ENCODE measurements around the gene ARL3. TPM values are rescaled to one million over a fixed set of nuclear protein-coding genes. Genes with fewer than 3 reads are reported as not detected.
A peak's percentile ranks its signal among the peaks of the same experiment; 100 is the strongest.

Gene ARL3
- total RNA-seq, 1 experiment from 2014 or later = 16.5 TPM

- no peak overlapping the region for H3K23ac ChIP-seq (ENCODE audit: insufficient read length, low read depth, low read length)
- no peak overlapping the region for H2BK15ac ChIP-seq (ENCODE audit: low read depth, low read length)
- no peak overlapping the region for H2BK20ac ChIP-seq (ENCODE audit: low read depth, low read length, poor library complexity, severe bottlenecking)
- H4K8ac ChIP-seq (replicated peaks; ENCODE audit: insufficient read length, low read depth, low read length) = no peak overlapping the region
- H3K23me2 ChIP-seq (ENCODE audit: insufficient read length, low read depth, low read length, poor library complexity, severe bottlenecking) = peaks cover 11% of the 10 kb centered on the region
- no peaks in the 10 kb centered on the region for H3K27me3 Mint-ChIP-seq (ENCODE audit: low read depth)
- H3K4me1 ChIP-seq (ENCODE audit: insufficient read depth, low read length) = peaks cover 6% of the 10 kb centered on the region; the same call in 1 of the 2 replicates
- H3K9ac ChIP-seq (ENCODE audit: extremely low read depth, insufficient read length, low read length) = peak overlapping the region; percentile 82
- H4K91ac ChIP-seq (ENCODE audit: insufficient read length, low read depth, low read length) = no peak overlapping the region
- no peak overlapping the region for H3K14ac ChIP-seq (ENCODE audit: insufficient read depth, low read length)
- no peaks in the 10 kb centered on the region for H3K27me3 ChIP-seq (ENCODE audit: insufficient read depth, low read length)
- TF ChIP-seq, protein P1, sequence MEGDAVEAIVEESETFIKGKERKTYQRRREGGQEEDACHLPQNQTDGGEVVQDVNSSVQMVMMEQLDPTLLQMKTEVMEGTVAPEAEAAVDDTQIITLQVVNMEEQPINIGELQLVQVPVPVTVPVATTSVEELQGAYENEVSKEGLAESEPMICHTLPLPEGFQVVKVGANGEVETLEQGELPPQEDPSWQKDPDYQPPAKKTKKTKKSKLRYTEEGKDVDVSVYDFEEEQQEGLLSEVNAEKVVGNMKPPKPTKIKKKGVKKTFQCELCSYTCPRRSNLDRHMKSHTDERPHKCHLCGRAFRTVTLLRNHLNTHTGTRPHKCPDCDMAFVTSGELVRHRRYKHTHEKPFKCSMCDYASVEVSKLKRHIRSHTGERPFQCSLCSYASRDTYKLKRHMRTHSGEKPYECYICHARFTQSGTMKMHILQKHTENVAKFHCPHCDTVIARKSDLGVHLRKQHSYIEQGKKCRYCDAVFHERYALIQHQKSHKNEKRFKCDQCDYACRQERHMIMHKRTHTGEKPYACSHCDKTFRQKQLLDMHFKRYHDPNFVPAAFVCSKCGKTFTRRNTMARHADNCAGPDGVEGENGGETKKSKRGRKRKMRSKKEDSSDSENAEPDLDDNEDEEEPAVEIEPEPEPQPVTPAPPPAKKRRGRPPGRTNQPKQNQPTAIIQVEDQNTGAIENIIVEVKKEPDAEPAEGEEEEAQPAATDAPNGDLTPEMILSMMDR (conservative IDR thresholded peaks at IDR 0.05) = no peak
- H3K27ac ChIP-seq (ENCODE audit: insufficient read length, low read depth, low read length) = no peak overlapping the region
- no peak overlapping the region for H2BK120ac ChIP-seq (ENCODE audit: low read depth, low read length, poor library complexity, severe bottlenecking)
- WGBS (ENCODE audit: extremely low coverage, insufficient read length, low lambda C conversion rate) = no CpG with 5 or more reads among the region's 13 CpGs
- H2BK12ac ChIP-seq (ENCODE audit: insufficient read length, low read depth, low read length) = no peak overlapping the region
- H3K4ac ChIP-seq (ENCODE audit: low read depth, low read length) = no peak overlapping the region
- H3K36me3 Mint-ChIP-seq (ENCODE audit: insufficient read depth in 1 of 3, low read depth in 3 of 3) = peaks cover 4 to 20% (median 8%) of the 10 kb centered on the region in 3 experiments; a peak in 6 of 7 replicates
- no peak overlapping the region for H3K56ac ChIP-seq (ENCODE audit: insufficient read length, low read depth, low read length)
- H2AK5ac ChIP-seq (ENCODE audit: insufficient read length, low read length) = no peak overlapping the region
- no peaks in the 10 kb centered on the region for H4K20me1 ChIP-seq (ENCODE audit: control insufficient read depth, insufficient read depth, insufficient read length)
- H3K4me3 Mint-ChIP-seq = peak overlapping the region; percentile 83 to 92
- H4K5ac ChIP-seq (ENCODE audit: insufficient read length, low read depth, low read length) = no peak overlapping the region
- no peaks in the 10 kb centered on the region for H3K9me3 ChIP-seq (ENCODE audit: control insufficient read depth, low read depth, low read length)
- H3K4me2 ChIP-seq (ENCODE audit: insufficient read depth, insufficient read length, low read length) = peak overlapping the region; percentile 95
- H3K9me3 Mint-ChIP-seq = no peaks in the 10 kb centered on the region
- no peak overlapping the region for H2BK5ac ChIP-seq (ENCODE audit: insufficient read length, low read length)
- H3T11ph ChIP-seq (ENCODE audit: low read length) = no peak overlapping the region
- DNase-seq = no peak
- peaks cover 3% of the 10 kb centered on the region; the same call in 1 of the 2 replicates for H3K79me2 ChIP-seq (ENCODE audit: insufficient read depth, low read length)
- H3K79me1 ChIP-seq (ENCODE audit: insufficient read depth, low read depth, low read length, poor library complexity, severe bottlenecking) = peaks cover 3% of the 10 kb centered on the region
- H3K18ac ChIP-seq (ENCODE audit: insufficient read length, low read depth, low read length) = peak overlapping the region; percentile 59
- peak overlapping the region; percentile 11 for H2AFZ ChIP-seq (ENCODE audit: low read length)
- H3K27ac Mint-ChIP-seq = peak overlapping the region; percentile 46 to 97 (median 94)
- H3K4me1 Mint-ChIP-seq = peaks cover 35 to 41% of the 10 kb centered on the region in 2 experiments
These were observed 721 bp downstream of the ARL3 start for GRCh38 chr10:102713539-102713813.
